A549 (cell line): ENCODE measurements around the gene AMIGO3. TPM values are rescaled to one million over a fixed set of nuclear protein-coding genes. Genes with fewer than 3 reads are reported as not detected.

Experiments used
- ATAC-seq, 2 experiments: fragments of 200-7000 bp in 1 of 2; fragments of >200 bp in 1 of 2; cut with Nextera tagmentation in 1 of 2; cut with Tn5 transposase in 1 of 2; 3 replicates each; pipeline versions ENCODE4 v1.8.0 to v1.9.1; 2018 to 2020; ENCODE audit warnings: mild to moderate bottlenecking in 1 of 2, moderate library complexity in 1 of 2
- CTCF ChIA-PET: fragments of 300-600 bp; sonication (Branson Sonifier 250); formaldehyde crosslinking; extraction: SDS; loops from one replicate; lab custom pipeline; 2021; ENCODE audit warnings: antibody characterized with exemption, inconsistent platforms; lab: Yijun Ruan, JAX
- POLR2A ChIA-PET: fragments of 350-600 bp; formaldehyde crosslinking; extraction: SDS; loops from one replicate; lab custom pipeline; 2021; ENCODE audit warnings: antibody characterized with exemption, inconsistent platforms; lab: Yijun Ruan, JAX
- DNase-seq, 2 experiments: peaks; one replicate each; pipeline versions ENCODE4 v3.0.0 to v3.0.0-alpha.2; 2011 to 2016; ENCODE audit warnings: low read depth in 1 of 2, low spot score in 1 of 2
- FAIRE-seq: peaks from 2 replicates; lab custom pipeline; 2011; peaks lifted over from hg19 to GRCh38; lab: Jason Lieb, UNC
- H3K27ac ChIP-seq, 2 experiments: fragments of >200 bp; sonication (Bioruptor Twin); formaldehyde crosslinking; 3 replicates each; pipeline ENCODE4 v1.5.1; 2016 to 2017
- H3K4me1 ChIP-seq: fragments of >200 bp; sonication (Bioruptor Twin); formaldehyde crosslinking; 3 replicates; pipeline ENCODE4 v1.6.1; 2016
- H3K4me2 ChIP-seq: fragments of >200 bp; sonication (Bioruptor Twin); formaldehyde crosslinking; 3 replicates; pipeline ENCODE4 v1.6.1; 2016
- H3K4me3 ChIP-seq: fragments of >200 bp; sonication (Bioruptor Twin); formaldehyde crosslinking; 3 replicates; pipeline ENCODE4 v1.5.1; 2016
- H3K9me3 ChIP-seq: fragments of >200 bp; sonication (Bioruptor Twin); formaldehyde crosslinking; 3 replicates; pipeline ENCODE4 v1.6.1; 2016
- EHF ChIP-seq: fragments of 250-450 bp; sonication (Bioruptor Pico); IDR thresholded peaks from 2 replicates; pipeline ENCODE4 v1.5.0; 2020; ENCODE audit warnings: mild to moderate bottlenecking
- FOSB ChIP-seq: fragments of 250-450 bp; sonication (Bioruptor Pico); IDR thresholded peaks from 2 replicates; pipeline ENCODE4 v1.5.0; 2020; ENCODE audit warnings: mild to moderate bottlenecking, moderate library complexity
- HOXB13 ChIP-seq: fragments of 250-450 bp; sonication (Bioruptor Pico); IDR thresholded peaks from 2 replicates; pipeline ENCODE4 v1.5.0; 2020; ENCODE audit warnings: low read depth, mild to moderate bottlenecking, moderate library complexity
- JUN ChIP-seq, 2 experiments: fragments of >200 bp; sonication (Bioruptor Twin); formaldehyde crosslinking; IDR thresholded peaks; 2 replicates in 1 of 2; 3 replicates in 1 of 2; pipeline ENCODE4 v1.6.1; 2016 to 2017
- JUNB ChIP-seq: fragments of >200 bp; sonication (Bioruptor Twin); formaldehyde crosslinking; IDR thresholded peaks from 2 replicates; pipeline ENCODE4 v1.6.1; 2016
- MAFK ChIP-seq: fragments of 450-650 bp; IDR thresholded peaks from 2 replicates; pipeline ENCODE4 v1.6.1; 2014; ENCODE audit not compliant: partially characterized antibody
- NFE2L2 ChIP-seq: fragments of 150-350 bp; conservative IDR thresholded peaks from 2 replicates; pipeline ENCODE4 v1.6.1; 2014; ENCODE audit warnings: low read length
- RCOR1 ChIP-seq: fragments of 150-350 bp; IDR thresholded peaks from 2 replicates; pipeline ENCODE4 v1.6.1; 2014; ENCODE audit warnings: antibody characterized with exemption, low read length, low read depth
- TFCP2L1 ChIP-seq: fragments of 250-450 bp; sonication (Bioruptor Pico); IDR thresholded peaks from 2 replicates; pipeline ENCODE4 v1.5.0; 2021; ENCODE audit warnings: mild to moderate bottlenecking
- TP53 ChIP-seq: fragments of 250-450 bp; sonication (Bioruptor Pico); IDR thresholded peaks from 2 replicates; pipeline ENCODE4 v1.5.0; 2021; ENCODE audit warnings: mild to moderate bottlenecking, moderate library complexity
- ZNF302 ChIP-seq: fragments of 250-450 bp; sonication (Bioruptor Pico); IDR thresholded peaks from 2 replicates; pipeline ENCODE4 v1.9.0; 2021; ENCODE audit warnings: inconsistent platforms, mild to moderate bottlenecking, moderate library complexity
- WGBS: methylation state at CpG from one replicate; pipeline ENCODE4 v1.1.6; 2017; ENCODE audit errors: missing lambda C conversion rate; 5-methylcytosine and 5-hydroxymethylcytosine counted together
- polyA plus RNA-seq, 4 experiments: library from polyadenylated mRNA; depleted of rRNA in 3 of 4; stranded (reverse); fragments of >200 nt; fragmentation: RNase III in 1 of 4; extraction: RNeasy Plus Mini Kit Qiagen cat#74134 plus additional on column Dnase treatment in 1 of 4; gene quantifications; 2 replicates in 3 of 4; 3 replicates in 1 of 4; pipeline ENCODE4 v1.2.3, GENCODE V29; 2011 to 2017
- TF ChIP-seq, protein P1 (sequence below): IDR thresholded peaks from 2 replicates; pipeline ENCODE4 v1.6.1; 2012
- TF ChIP-seq, protein P2 (sequence below): IDR thresholded peaks from 2 replicates; pipeline ENCODE4 v1.6.1; 2012
- TF ChIP-seq, protein P3 (sequence below): fragments of >200 bp; sonication (Bioruptor Twin); formaldehyde crosslinking; IDR thresholded peaks from 3 replicates; pipeline ENCODE4 v1.6.1; 2016
- TF ChIP-seq, protein P4 (sequence below): fragments of 150-350 bp; IDR thresholded peaks from 2 replicates; pipeline ENCODE4 v1.6.1; 2014; ENCODE audit warnings: low read depth, mild to moderate bottlenecking, low read length

The AMIGO3 gene
- polyA plus RNA-seq, 2 of the 4 experiments (the other 2 are of a cell fraction) = 0.03 TPM; not detected in 1

DNA sequence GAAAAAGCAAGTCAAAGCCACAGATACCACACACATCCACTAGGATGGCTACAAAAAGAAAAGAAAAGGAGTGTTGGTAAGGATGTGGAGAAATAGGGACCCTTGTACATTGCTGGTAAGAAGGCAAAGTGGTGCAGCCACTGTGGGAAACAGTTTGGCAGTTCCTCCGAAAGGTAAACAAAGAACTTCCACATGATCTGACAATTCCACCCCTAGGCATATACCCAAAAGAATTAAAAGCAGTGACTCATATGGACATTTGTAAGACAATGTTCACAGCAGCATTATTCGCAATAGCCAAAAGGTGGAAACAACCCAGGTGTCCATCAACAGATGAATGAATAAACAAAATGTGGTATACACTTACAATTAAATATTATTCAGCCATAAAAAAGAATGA lies 26.5 kb upstream of the AMIGO3 start:
- FAIRE-seq (no peak), DNase-seq (no peak), ATAC-seq (no peak)
- no peak overlapping the region for H3K4me3 ChIP-seq
- 81% methylated on average over 2 of the region's 2 CpGs for WGBS
- H3K27ac ChIP-seq = no peak overlapping the region
- CTCF ChIA-PET = no interaction called here
- POLR2A ChIA-PET = no interaction called here
- no peak overlapping the region for H3K4me2 ChIP-seq
- H3K9me3 ChIP-seq = no peaks in the 10 kb centered on the region
- TF ChIP-seq ZNF302 (CRISPR knock-in tag) (no peak), HOXB13 (CRISPR knock-in tag) (no peak)
- H3K4me1 ChIP-seq = peaks cover 14% of the 10 kb centered on the region; the same call in 2 of the 3 replicates

DNA sequence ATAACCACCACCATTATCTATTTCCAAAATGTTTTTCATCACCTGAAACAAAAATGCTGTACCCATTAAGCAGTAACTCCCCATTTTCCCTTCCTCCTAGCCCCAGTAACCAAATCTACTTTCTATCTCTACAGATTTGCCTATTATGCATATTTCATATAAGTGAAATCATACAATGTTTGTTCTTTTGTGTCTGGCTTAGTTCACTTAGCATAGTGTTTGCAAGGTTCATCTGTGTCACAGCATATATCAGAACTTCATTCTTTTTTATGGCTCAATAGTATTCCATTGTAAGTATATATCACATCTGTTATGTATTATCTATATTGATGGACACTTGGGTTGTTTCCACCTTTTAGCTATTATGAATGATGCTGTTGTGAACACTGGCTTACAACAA lies 20.9 kb upstream of the AMIGO3 start:
- CTCF ChIA-PET = no interaction called here

DNA sequence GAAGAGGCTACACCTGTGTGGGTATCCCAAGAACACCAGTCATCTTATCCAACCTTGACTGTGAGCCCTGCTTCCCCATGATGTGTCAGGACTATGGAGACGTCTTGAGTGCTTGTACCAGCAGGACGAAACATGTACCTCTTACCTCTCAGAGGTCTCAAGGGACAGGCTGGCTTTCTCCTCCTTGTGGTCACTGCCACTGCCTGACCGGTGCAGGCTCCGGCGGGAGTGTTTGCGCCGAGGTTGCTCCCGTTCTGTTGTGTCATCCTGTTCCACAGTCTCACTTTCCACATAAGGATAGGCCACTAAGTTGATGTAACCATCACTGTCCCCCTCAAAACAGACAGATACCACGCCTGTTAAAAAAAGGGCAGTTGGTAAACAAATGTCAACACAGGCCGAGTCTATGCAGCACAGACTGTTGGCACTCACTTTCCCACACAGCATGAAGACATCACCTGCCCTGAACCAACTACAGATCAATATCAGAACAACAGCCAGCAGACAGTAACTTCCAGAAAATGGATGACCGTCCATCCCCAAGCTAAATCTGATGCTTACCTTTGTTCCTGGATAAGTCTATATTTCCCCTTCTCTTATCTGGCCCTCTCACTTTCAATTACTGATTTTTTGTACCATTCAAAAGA lies 18.7 kb upstream of the AMIGO3 start:
- ChIA-PET CTCF (interaction anchor here (1.0 kb wide), 1 partner anchor 101 kb away, joined by 3 read pairs; no protein-coding TSS in a partner anchor), POLR2A (no interaction called here)
- DNase-seq = no peak
- ATAC-seq = no peak
- Histone ChIP-seq H3K4me2 (no peak overlapping the region), H3K27ac (no peak overlapping the region), H3K9me3 (no peaks in the 10 kb centered on the region), H3K4me1 (no peaks in the 10 kb centered on the region), H3K4me3 (no peak overlapping the region)
- FAIRE-seq = no peak
- no peak for TF ChIP-seq TP53 (CRISPR knock-in tag)
- no peak for TF ChIP-seq JUNB
- TF ChIP-seq, protein P1, sequence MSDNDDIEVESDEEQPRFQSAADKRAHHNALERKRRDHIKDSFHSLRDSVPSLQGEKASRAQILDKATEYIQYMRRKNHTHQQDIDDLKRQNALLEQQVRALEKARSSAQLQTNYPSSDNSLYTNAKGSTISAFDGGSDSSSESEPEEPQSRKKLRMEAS = no peak
- TF ChIP-seq NFE2L2 = no peak
- TF ChIP-seq RCOR1 = no peak
- TF ChIP-seq, protein P2, sequence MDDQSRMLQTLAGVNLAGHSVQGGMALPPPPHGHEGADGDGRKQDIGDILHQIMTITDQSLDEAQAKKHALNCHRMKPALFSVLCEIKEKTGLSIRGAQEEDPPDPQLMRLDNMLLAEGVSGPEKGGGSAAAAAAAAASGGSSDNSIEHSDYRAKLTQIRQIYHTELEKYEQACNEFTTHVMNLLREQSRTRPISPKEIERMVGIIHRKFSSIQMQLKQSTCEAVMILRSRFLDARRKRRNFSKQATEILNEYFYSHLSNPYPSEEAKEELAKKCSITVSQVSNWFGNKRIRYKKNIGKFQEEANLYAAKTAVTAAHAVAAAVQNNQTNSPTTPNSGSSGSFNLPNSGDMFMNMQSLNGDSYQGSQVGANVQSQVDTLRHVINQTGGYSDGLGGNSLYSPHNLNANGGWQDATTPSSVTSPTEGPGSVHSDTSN = no peak
- TF ChIP-seq EHF (CRISPR knock-in tag) = no peak
- no peak for TF ChIP-seq FOSB (CRISPR knock-in tag)
- TF ChIP-seq, all 56 proteins: peak for 0
- WGBS = 86% methylated on average over 7 of the region's 11 CpGs

More for the DNA sequence above, 20.9 kb upstream of the AMIGO3 start:
- Histone ChIP-seq H3K4me3 (no peak overlapping the region), H3K9me3 (no peaks in the 10 kb centered on the region), H3K4me2 (no peak overlapping the region), H3K27ac (no peak overlapping the region), H3K4me1 (no peaks in the 10 kb centered on the region)
- TF ChIP-seq MAFK = peak; percentile 32
- TF ChIP-seq, protein P3, sequence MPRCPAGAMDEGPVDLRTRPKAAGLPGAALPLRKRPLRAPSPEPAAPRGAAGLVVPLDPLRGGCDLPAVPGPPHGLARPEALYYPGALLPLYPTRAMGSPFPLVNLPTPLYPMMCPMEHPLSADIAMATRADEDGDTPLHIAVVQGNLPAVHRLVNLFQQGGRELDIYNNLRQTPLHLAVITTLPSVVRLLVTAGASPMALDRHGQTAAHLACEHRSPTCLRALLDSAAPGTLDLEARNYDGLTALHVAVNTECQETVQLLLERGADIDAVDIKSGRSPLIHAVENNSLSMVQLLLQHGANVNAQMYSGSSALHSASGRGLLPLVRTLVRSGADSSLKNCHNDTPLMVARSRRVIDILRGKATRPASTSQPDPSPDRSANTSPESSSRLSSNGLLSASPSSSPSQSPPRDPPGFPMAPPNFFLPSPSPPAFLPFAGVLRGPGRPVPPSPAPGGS = no peak
- no peak for DNase-seq
- POLR2A ChIA-PET = no interaction called here
- no peak for FAIRE-seq
- no peak for ATAC-seq

DNA sequence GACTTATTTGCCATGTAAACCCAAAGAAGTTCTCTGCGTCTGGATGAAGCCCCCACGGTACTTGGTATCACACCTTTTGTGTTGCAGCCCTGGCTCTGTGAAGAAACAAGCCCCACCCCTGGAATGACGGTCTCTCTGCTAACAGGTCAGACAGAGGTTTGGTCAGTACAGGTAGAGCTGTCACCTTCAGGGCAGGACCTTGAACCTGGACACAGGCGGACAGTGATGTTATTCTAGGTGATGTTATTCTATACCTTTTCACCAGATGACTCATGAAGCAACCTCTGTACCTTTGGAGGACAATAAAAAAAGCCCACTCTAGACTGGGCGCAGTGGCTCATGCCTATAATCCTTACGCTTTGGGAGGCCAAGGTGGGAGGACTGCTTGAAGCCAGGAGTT lies 15.3 kb upstream of the AMIGO3 start:
- Histone ChIP-seq H3K9me3 (no peaks in the 10 kb centered on the region), H3K4me3 (no peak overlapping the region), H3K4me2 (no peak overlapping the region), H3K4me1 (no peaks in the 10 kb centered on the region), H3K27ac (no peak overlapping the region)
- ChIA-PET CTCF (no interaction called here), POLR2A (interaction anchor here (0.6 kb wide), 1 partner anchor 102 kb away, joined by 5 read pairs; no protein-coding TSS in a partner anchor)
- FAIRE-seq (no peak), DNase-seq (no peak), ATAC-seq (no peak)
- 92% methylated on average over 4 of the region's 6 CpGs for WGBS
- TF ChIP-seq HOXB13 (CRISPR knock-in tag) (no peak), TFCP2L1 (no peak), JUN (IDR thresholded peaks at IDR 0.05) (no peak)
- TF ChIP-seq, protein P4, sequence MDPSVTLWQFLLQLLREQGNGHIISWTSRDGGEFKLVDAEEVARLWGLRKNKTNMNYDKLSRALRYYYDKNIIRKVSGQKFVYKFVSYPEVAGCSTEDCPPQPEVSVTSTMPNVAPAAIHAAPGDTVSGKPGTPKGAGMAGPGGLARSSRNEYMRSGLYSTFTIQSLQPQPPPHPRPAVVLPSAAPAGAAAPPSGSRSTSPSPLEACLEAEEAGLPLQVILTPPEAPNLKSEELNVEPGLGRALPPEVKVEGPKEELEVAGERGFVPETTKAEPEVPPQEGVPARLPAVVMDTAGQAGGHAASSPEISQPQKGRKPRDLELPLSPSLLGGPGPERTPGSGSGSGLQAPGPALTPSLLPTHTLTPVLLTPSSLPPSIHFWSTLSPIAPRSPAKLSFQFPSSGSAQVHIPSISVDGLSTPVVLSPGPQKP = no peak
